Measurements from ENCODE around the gene JAK1. TPM values are rescaled to one million over a fixed set of nuclear protein-coding genes. Genes with fewer than 3 reads are reported as not detected.

Gene JAK1
- total and polyA plus RNA-seq, 10 of the 15 experiments (the other 5 are each of a cell fraction or from before 2014, with no cell fraction given), result 9.6 to 45.5 (median 35.7) TPM

DNA sequence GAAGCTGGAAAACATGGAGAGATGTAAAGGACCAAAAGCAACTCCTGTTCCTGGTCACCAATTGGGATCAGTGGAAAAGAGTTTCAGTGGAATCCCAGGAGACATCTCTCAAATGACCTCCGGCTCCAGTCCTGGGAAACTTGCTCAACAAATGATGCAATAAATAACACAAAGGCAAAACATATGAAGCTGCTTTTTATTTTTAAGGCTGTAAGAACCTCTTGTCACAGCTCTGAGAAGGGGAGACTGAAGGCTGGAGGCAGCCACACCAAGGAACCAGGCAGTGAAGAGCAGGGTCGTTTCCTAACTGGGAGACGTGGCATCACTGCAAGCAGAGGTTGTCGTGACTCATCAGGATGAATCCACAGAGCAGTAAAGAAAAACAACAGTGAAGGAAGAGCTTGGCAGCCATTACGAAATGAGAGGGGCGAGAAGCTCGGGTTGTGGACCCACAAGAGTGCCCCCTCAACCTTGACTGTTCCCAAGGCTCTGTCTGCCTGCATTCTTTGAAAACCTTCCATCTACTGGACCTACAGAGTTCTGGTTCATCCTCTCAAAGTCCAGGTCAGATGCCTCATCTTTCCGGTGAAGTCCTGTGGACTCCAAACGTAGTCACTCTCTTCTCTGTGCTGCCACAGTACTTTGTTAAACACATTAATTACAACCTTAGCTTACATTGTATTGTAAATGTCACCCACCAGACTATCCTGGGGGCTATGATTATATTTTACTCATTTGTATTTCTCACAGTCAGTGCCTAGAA lies 32.1 kb downstream of the JAK1 start:
- peaks cover 9% of the 10 kb centered on the region for H3K4me1 ChIP-seq (ENCODE audit: control insufficient read depth, insufficient read depth, low read length)
- no peak for TF ChIP-seq BRCA1 (IDR thresholded peaks at IDR 0.05; ENCODE audit: low read depth, low read length)
- no peak for TF ChIP-seq POLR2AphosphoS2 (IDR thresholded peaks at IDR 0.05; ENCODE audit: low read depth, low read length)
- H3K4me2 ChIP-seq (ENCODE audit: control insufficient read depth, insufficient read depth), result no peak overlapping the region
- FAIRE-seq (no peak), DNase-seq (ENCODE audit: low read depth, low spot score) (no peak), ATAC-seq (peak; percentile 31; the same call in 2 of the 3 replicates)
- ChIA-PET RAD21 (ENCODE audit: unreplicated experiment) (no interaction called here), SMC1A (ENCODE audit: uncharacterized antibody, unreplicated experiment) (no interaction called here), CTCF (no interaction called here), POLR2A (no interaction called here)
- in situ Hi-C loops (cut with MboI), result no loop called here
- H3K79me2 ChIP-seq (ENCODE audit: control insufficient read depth, insufficient read depth, low read length), result peaks cover 21% of the 10 kb centered on the region
- no peak overlapping the region for H3K4me3 ChIP-seq
- no peaks in the 10 kb centered on the region; the same call in 2 of the 3 replicates for H3K9me3 ChIP-seq (replicated peaks; ENCODE audit: control insufficient read depth, insufficient read depth, low read length)
- H3K36me3 ChIP-seq (ENCODE audit: control insufficient read depth in 2 of 2, insufficient read depth in 2 of 2, low read length in 1 of 2), result no peaks in the 10 kb centered on the region
- H3K27ac ChIP-seq (ENCODE audit: control insufficient read depth, insufficient read depth), result no peak overlapping the region
- intact Hi-C loops (cut with micrococcal nuclease; ENCODE audit: unreplicated experiment), result no loop called here
- 72% methylated on average over 9 of the region's 9 CpGs for WGBS (ENCODE audit: insufficient coverage, insufficient replicate concordance, low lambda C conversion rate, missing lambda C conversion rate)
- no peaks in the 10 kb centered on the region for H3K27me3 ChIP-seq (replicated peaks in 1 of 2; ENCODE audit: control insufficient read depth in 2 of 2, insufficient read depth in 2 of 2, low read length in 1 of 2)
- BruUV-seq (replicated peaks), result no TSS peak
- H2AFZ ChIP-seq (ENCODE audit: control insufficient read depth, low read depth, low read length), result no peak overlapping the region
- no peak overlapping the region for H3K9ac ChIP-seq (ENCODE audit: control insufficient read depth, insufficient read depth, low read length)
- peaks cover 3% of the 10 kb centered on the region; the same call in 1 of the 2 replicates for H4K20me1 ChIP-seq (ENCODE audit: control insufficient read depth, insufficient read depth)

DNA sequence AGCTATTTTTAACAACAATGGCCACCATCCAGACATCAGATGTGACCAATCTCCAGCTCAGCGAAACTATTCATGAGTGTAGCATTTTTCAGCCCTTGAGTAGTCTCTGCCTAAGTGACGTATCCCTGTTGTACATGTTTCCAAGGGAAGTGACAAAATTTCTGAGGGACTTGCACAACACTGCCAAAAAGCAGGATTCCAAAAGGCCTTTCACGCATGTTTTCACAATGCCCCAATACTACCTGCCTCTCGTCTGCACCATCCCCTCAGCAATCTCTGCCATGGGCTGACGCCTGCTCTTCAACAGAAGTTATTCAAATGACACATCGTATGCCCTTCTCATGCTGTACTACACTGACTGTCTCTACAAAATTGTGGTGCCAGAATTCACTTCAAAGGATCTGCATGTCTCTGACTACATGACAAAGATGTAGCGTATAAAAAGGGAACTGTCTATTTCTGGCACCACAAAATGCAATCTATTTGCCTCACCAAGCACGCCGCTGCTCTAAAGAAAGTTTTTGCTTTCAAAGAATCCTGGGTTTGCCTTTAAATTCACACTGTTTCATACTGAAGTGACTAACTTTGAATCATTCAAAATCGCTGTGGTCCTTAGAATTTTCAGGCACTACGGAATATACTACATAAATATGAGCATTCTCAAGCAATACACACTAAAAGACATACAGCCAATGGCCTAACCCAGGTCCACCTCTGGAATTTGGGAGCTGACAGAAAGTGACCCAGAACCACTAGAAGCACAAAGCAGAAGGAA lies 32.9 kb downstream of the JAK1 start:
- 57% methylated on average over 11 of the region's 11 CpGs for WGBS (ENCODE audit: insufficient coverage, insufficient replicate concordance, low lambda C conversion rate, missing lambda C conversion rate)
- ChIA-PET SMC1A (ENCODE audit: uncharacterized antibody, unreplicated experiment) (interaction anchor here (1.1 kb wide), 1 partner anchor 29 kb away, joined by 4 read pairs; no protein-coding TSS in a partner anchor), POLR2A (no interaction called here), CTCF (no interaction called here), RAD21 (ENCODE audit: unreplicated experiment) (interaction anchor here (1.1 kb wide), 1 partner anchor 14 kb away, joined by 3 read pairs; no protein-coding TSS in a partner anchor)
- Histone ChIP-seq H3K9ac (ENCODE audit: control insufficient read depth, insufficient read depth, low read length) (no peak overlapping the region), H3K4me2 (ENCODE audit: control insufficient read depth, insufficient read depth) (peak overlapping the region; percentile 38), H4K20me1 (ENCODE audit: control insufficient read depth, insufficient read depth) (peaks cover 3% of the 10 kb centered on the region; the same call in 1 of the 2 replicates), H2AFZ (ENCODE audit: control insufficient read depth, low read depth, low read length) (no peak overlapping the region), H3K79me2 (ENCODE audit: control insufficient read depth, insufficient read depth, low read length) (peaks cover 19% of the 10 kb centered on the region), H3K4me3 (no peak overlapping the region), H3K4me1 (ENCODE audit: control insufficient read depth, insufficient read depth, low read length) (peaks cover 9% of the 10 kb centered on the region), H3K27ac (ENCODE audit: control insufficient read depth, insufficient read depth) (no peak overlapping the region), H3K36me3 (ENCODE audit: control insufficient read depth in 2 of 2, insufficient read depth in 2 of 2, low read length in 1 of 2) (no peaks in the 10 kb centered on the region), H3K9me3 (replicated peaks; ENCODE audit: control insufficient read depth, insufficient read depth, low read length) (no peaks in the 10 kb centered on the region; the same call in 2 of the 3 replicates), H3K27me3 (replicated peaks in 1 of 2; ENCODE audit: control insufficient read depth in 2 of 2, insufficient read depth in 2 of 2, low read length in 1 of 2) (no peaks in the 10 kb centered on the region)
- FAIRE-seq, result no peak
- in situ Hi-C loops (cut with MboI) (no loop called here), intact Hi-C loops (cut with micrococcal nuclease; ENCODE audit: unreplicated experiment) (no loop called here)
- ATAC-seq, result peak; percentile 72
- no TSS peak for BruUV-seq (replicated peaks)
- DNase-seq (ENCODE audit: low read depth, low spot score), result no peak
- TF ChIP-seq MEF2A (IDR thresholded peaks at IDR 0.05; ENCODE audit: insufficient read depth, low read depth, low read length) (0 out of 2 replicates have a peak, but pooled peaks have one; percentile 17), SPI1 (IDR thresholded peaks at IDR 0.05; ENCODE audit: borderline replicate concordance, insufficient read depth, low read depth, low read length) (peak; percentile 65; the same call in 1 of the 2 replicates), POLR2A (IDR thresholded peaks at IDR 0.05; ENCODE audit: low read depth, low read length) (no peak), KDM1A (IDR thresholded peaks at IDR 0.05; ENCODE audit: borderline replicate concordance) (no peak), SRF (IDR thresholded peaks at IDR 0.05; ENCODE audit: low read depth in 2 of 2, low read length in 2 of 2) (no peak), CHD4 (IDR thresholded peaks at IDR 0.05) (no peak), FOXM1 (IDR thresholded peaks at IDR 0.05; ENCODE audit: low read depth, low read length) (no peak), RFX5 (IDR thresholded peaks at IDR 0.05; ENCODE audit: low read depth, low read length) (no peak), CBX5 (IDR thresholded peaks at IDR 0.05; ENCODE audit: low read depth) (no peak)
- TF ChIP-seq, protein P1, sequence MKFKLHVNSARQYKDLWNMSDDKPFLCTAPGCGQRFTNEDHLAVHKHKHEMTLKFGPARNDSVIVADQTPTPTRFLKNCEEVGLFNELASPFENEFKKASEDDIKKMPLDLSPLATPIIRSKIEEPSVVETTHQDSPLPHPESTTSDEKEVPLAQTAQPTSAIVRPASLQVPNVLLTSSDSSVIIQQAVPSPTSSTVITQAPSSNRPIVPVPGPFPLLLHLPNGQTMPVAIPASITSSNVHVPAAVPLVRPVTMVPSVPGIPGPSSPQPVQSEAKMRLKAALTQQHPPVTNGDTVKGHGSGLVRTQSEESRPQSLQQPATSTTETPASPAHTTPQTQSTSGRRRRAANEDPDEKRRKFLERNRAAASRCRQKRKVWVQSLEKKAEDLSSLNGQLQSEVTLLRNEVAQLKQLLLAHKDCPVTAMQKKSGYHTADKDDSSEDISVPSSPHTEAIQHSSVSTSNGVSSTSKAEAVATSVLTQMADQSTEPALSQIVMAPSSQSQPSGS (IDR thresholded peaks at IDR 0.05; ENCODE audit: low read length), result 0 out of 2 replicates have a peak, but pooled peaks have one; percentile 14
- TF ChIP-seq, protein P2, sequence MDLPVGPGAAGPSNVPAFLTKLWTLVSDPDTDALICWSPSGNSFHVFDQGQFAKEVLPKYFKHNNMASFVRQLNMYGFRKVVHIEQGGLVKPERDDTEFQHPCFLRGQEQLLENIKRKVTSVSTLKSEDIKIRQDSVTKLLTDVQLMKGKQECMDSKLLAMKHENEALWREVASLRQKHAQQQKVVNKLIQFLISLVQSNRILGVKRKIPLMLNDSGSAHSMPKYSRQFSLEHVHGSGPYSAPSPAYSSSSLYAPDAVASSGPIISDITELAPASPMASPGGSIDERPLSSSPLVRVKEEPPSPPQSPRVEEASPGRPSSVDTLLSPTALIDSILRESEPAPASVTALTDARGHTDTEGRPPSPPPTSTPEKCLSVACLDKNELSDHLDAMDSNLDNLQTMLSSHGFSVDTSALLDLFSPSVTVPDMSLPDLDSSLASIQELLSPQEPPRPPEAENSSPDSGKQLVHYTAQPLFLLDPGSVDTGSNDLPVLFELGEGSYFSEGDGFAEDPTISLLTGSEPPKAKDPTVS (IDR thresholded peaks at IDR 0.05; ENCODE audit: low read depth, low read length), result no peak
